ENCODE results near the gene SLC7A4.

DNA sequence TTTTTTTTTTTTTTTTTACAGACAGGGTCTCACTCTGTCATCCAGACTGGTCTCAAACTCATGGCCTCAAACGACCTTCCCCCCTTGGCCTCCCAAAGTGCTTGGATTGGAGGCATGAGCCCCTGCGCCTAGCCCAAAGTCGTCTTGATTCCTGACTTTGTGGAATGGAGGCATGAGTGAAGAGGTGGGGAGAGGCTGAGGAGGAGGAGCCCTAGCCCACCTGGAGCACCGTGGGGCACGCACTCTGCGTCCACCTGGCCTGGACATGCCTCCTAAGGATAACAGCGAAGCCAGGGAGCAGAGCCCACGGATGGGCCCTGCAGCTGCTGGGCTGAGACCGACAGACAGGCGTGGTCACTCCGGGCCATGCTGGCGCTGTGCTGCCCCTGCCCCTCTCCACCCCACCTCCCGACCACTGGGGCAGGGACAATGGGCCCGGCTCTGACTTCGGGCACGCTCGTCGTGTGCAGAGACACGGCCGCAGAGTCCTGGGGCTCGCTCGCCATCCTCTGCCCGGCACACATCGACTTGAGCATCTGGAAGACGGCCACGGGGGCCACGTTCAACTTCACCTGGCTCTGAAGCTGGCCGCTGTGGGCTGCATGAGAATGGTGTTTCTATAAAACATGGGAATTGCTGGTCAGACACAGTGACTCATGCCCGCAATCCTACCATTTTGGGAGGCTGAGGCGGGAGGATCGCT is 48.2 kb upstream of the SLC7A4 start:
- TF ChIP-seq SIRT6 (IDR thresholded peaks at IDR 0.05; ENCODE audit: low read length) (no peak), EP300 (IDR thresholded peaks at IDR 0.05; ENCODE audit: borderline replicate concordance in 1 of 2, low read depth in 2 of 2, low read length in 2 of 2) (no peak), RAD21 (IDR thresholded peaks at IDR 0.05 in 1 of 2, conservative IDR thresholded peaks at IDR 0.05 in 1 of 2; ENCODE audit: low read depth in 2 of 2, low read length in 2 of 2) (no peak)

Data from H1 (cell line).